Stimulated activated CD4-positive, alpha-beta T cell treated with anti-CD3 and anti-CD28 coated beads, Interleukin-2, amount 100 ng/mL, for 4 hours (primary cell): ENCODE measurements around the gene OSBPL5.

Source experiments
- DNase-seq: peaks from one replicate; pipeline ENCODE4 v3.0.0-alpha.2; 2020; ENCODE audit warnings: low read depth

Gene OSBPL5

GRCh38 chr11:3134218-3134621 lies 30.9 kb downstream of the OSBPL5 start:
- no peak for DNase-seq

GRCh38 chr11:3133261-3134217 lies 31.6 kb downstream of the OSBPL5 start:
- no peak for DNase-seq

- DNase-seq = no peak
Observed at GRCh38 chr11:3132831-3133260, 32.3 kb downstream of the OSBPL5 start.

- no peak for DNase-seq
Observed at GRCh38 chr11:3132271-3132781, 32.8 kb downstream of the OSBPL5 start.

GRCh38 chr11:3131330-3131941 lies 33.7 kb downstream of the OSBPL5 start:
- no peak for DNase-seq

- no peak for DNase-seq
Observed at GRCh38 chr11:3130269-3131071, 34.6 kb downstream of the OSBPL5 start.

GRCh38 chr11:3129591-3130268 lies 35.4 kb downstream of the OSBPL5 start:
- DNase-seq = no peak

- DNase-seq = no peak
Observed at GRCh38 chr11:3129181-3129590, 35.9 kb downstream of the OSBPL5 start.

- DNase-seq = no peak
Observed at GRCh38 chr11:3128356-3129180, 36.5 kb downstream of the OSBPL5 start.

- no peak for DNase-seq
Observed at GRCh38 chr11:3127706-3128355, 37.3 kb downstream of the OSBPL5 start.

GRCh38 chr11:3126901-3127691 lies 38.0 kb downstream of the OSBPL5 start:
- no peak for DNase-seq

- no peak for DNase-seq
Observed at GRCh38 chr11:3126207-3126865, 38.8 kb downstream of the OSBPL5 start.

- DNase-seq = no peak
Observed at GRCh38 chr11:3124821-3125220, 40.3 kb downstream of the OSBPL5 start.

- no peak for DNase-seq
Observed at GRCh38 chr11:3123761-3124733, 41.1 kb downstream of the OSBPL5 start.

- DNase-seq = no peak
Observed at GRCh38 chr11:3123305-3123704, 41.8 kb downstream of the OSBPL5 start.

GRCh38 chr11:3122775-3123201 lies 42.3 kb downstream of the OSBPL5 start:
- no peak for DNase-seq

- no peak for DNase-seq
Observed at GRCh38 chr11:3121931-3122774, 43.0 kb downstream of the OSBPL5 start.
